GM12891 (cell line): ENCODE data around the gene CR1.

ENCODE experiments used
- DNase-seq: peaks from one replicate; pipeline ENCODE4 v3.0.0; 2011; ENCODE audit warnings: low spot score; ENCODE audit not compliant: insufficient read length
- FAIRE-seq: peaks from 2 replicates; lab custom pipeline; 2011; peaks lifted over from hg19 to GRCh38; lab: Jason Lieb, UNC
- PAX5 ChIP-seq: IDR thresholded peaks from 2 replicates; pipeline ENCODE4 v1.6.1; 2011; ENCODE audit warnings: low read length, moderate library complexity, mild to moderate bottlenecking; ENCODE audit not compliant: insufficient read depth, severe bottlenecking
- POLR2A ChIP-seq: IDR thresholded peaks from 2 replicates; pipeline ENCODE4 v1.6.1; 2011; ENCODE audit warnings: low read depth, low read length, control low read depth
- POLR2AphosphoS5 ChIP-seq: IDR thresholded peaks from 2 replicates; pipeline ENCODE4 v1.6.1; 2011; ENCODE audit warnings: low read depth, low read length, control low read depth
- POU2F2 ChIP-seq: IDR thresholded peaks from 2 replicates; pipeline ENCODE4 v1.6.1; 2011; ENCODE audit warnings: low read depth, mild to moderate bottlenecking, control low read depth, low read length, moderate library complexity
- SPI1 ChIP-seq: IDR thresholded peaks from 2 replicates; pipeline ENCODE4 v1.6.1; 2011; ENCODE audit warnings: low read depth, low read length, control low read depth
- TAF1 ChIP-seq: IDR thresholded peaks from 2 replicates; pipeline ENCODE4 v1.6.1; 2011; ENCODE audit warnings: low read depth, low read length, control low read depth

CR1 gene

DNA sequence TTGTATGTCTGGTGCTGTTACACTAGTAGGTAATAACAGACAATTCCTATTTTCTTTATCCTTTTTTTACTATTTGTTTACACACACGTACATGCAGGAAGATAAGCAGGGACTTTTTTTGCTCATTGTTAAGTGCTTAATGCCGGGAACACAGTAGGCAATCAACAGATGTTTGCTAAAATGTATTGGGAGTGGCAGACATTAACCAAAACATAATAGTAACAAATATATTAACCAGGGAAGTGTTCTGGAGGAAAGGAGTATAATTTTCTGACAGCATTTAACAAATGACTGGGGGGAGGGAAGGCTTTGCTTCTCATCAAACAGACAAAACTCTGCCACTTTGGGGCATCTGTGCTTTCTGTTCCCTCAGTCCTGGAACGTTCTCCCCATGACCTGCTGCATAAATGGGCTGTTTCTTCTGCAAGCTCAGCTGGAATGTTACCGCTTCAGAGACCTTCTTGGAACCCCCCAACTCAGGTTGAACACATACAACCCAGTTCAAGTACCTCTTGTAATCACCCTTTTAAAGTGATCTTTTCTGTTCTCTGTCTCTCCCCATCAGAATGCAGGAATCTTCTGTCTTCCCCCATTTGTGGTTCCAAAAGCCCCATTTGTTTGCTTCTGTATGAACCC lies 151.1 kb downstream of the CR1 start:
- FAIRE-seq: no peak
- no peak for DNase-seq
- no peak for TF ChIP-seq SPI1
- no peak for TF ChIP-seq POU2F2
- TF ChIP-seq POLR2A: no peak
- TF ChIP-seq TAF1: no peak
- no peak for TF ChIP-seq POLR2AphosphoS5
- TF ChIP-seq PAX5: no peak

DNA sequence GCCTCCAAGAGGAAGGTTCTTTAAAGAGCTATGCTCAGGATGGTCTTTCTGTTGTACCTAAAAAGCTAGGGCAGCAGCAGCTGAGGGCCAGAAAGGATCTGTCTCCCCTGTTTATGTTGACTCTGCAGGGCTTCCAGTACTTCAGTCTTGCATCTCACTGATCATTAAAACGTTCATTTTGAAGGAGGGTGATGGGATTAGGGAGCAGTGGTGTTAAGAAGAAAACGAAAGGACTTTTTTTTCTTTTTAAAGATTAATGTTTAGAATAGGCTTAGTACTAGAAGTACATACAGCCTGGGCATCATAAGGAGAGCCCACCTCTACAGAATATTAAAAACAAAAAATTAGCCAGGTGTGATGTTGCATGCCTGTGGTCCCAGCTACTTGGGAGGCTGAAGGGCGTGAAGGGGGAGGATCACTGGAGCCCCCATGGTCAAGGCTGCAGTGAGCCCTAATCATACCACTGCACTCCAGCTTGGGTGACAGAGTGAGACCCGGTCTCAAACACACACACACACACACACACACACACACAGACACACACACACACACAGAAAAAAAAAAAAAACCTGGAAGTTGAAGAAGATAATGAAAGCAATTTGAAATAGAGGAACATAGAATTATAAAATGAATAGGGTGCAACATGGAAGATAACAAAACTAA lies 151.8 kb downstream of the CR1 start:
- FAIRE-seq (no peak), DNase-seq (no peak)
- TF ChIP-seq POU2F2: no peak
- no peak for TF ChIP-seq SPI1
- no peak for TF ChIP-seq POLR2AphosphoS5
- TF ChIP-seq PAX5: no peak

DNA sequence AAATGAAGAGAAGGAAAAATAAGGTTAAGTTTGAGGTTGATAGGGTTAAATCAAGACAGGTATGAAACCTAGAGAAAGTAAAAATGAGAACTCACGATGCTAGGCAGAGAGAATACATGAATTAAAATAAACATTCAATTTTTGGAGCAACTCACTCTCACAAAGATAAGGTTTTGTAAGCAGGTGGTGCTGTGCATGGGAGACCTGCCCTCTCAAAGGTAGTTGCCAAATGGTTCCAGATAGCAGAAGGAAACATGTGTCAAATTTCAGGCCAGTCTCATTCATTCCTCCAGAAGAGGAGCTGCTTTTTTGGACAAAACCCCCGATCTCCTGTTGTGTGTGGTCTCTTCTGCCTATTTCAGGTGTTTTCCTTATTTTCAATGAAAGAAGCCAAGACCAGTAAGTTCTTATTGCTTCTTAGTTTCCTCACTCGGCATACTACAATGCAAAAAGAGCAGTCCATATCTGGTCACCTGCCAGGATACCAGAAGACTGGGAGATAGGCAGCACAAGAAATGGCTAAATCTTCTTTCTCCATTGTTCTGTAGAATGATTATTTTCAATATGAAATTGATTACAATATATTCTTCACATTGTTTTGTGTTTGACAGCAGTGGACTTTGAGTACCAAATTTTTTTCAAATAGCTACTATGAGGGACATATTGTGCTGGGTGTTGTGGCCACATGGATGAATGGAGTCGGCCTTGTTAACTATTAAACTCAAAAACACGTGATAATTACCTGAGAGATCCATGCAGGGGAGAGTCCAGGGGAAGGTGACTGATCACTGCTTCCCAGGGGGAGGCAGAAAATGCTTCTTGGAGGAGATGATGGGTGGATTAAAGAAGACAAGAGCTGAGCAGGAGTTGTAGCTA lies 152.6 kb downstream of the CR1 start:
- FAIRE-seq: no peak
- no peak for DNase-seq
- no peak for TF ChIP-seq POU2F2
- TF ChIP-seq SPI1: no peak
- no peak for TF ChIP-seq POLR2A
- no peak for TF ChIP-seq PAX5
- no peak for TF ChIP-seq POLR2AphosphoS5
- TF ChIP-seq TAF1: no peak

- FAIRE-seq (no peak), DNase-seq (no peak)
- TF ChIP-seq POLR2A: no peak
- no peak for TF ChIP-seq SPI1
- TF ChIP-seq PAX5: no peak
- TF ChIP-seq POU2F2: no peak
- TF ChIP-seq POLR2AphosphoS5: no peak
- no peak for TF ChIP-seq TAF1
These were observed 153.3 kb downstream of the CR1 start for GRCh38 chr1:207649210-207649753.

GRCh38 chr1:207649865-207650580 lies 154.1 kb downstream of the CR1 start:
- TF ChIP-seq TAF1: no peak
- TF ChIP-seq POLR2A: no peak
- TF ChIP-seq POU2F2: no peak
- no peak for TF ChIP-seq POLR2AphosphoS5
- no peak for TF ChIP-seq SPI1
- no peak for TF ChIP-seq PAX5
- DNase-seq (no peak), FAIRE-seq (no peak)

DNA sequence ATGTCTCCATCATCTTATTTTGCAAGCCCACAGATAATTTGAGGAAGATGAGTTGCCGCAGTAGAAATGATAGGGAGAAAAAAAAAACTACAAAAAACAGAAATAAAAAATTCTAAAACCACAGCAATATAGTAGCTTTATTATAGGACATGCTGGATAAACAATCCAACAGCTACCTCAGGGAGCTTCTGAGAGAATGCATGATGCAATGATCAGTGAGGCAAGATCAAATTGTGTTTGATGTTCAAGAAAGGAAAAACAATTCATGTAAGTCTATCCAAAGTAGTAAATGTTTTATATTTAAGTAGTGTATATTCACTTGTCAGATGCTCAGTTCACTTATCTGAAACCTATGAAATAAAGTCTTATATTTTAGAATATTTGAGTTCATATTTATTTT lies 155.6 kb downstream of the CR1 start:
- DNase-seq (no peak), FAIRE-seq (no peak)
- TF ChIP-seq TAF1 (no peak), PAX5 (no peak), SPI1 (no peak), POU2F2 (no peak), POLR2A (no peak), POLR2AphosphoS5 (no peak)

DNA sequence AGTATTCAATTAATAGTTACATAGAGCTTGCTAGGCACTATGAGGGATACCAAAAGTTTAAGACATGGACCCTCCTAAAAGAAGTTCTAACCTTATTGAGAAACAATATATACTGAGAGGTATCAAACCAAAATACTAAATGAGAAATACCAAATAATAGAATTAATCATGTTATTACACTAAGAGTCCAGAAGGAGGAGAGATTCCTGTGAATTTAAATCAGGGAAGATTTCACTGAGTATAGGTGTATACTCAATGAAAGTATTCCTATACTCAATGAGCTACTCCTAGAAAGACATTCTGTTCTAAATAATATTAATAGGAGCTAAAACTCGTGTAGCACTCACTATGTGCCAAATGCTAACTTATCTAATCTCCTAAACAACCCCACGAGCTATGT lies 158.4 kb downstream of the CR1 start:
- FAIRE-seq (no peak), DNase-seq (no peak)
- TF ChIP-seq POLR2AphosphoS5 (no peak), POLR2A (no peak), PAX5 (no peak), SPI1 (no peak), POU2F2 (no peak), TAF1 (no peak)

DNA sequence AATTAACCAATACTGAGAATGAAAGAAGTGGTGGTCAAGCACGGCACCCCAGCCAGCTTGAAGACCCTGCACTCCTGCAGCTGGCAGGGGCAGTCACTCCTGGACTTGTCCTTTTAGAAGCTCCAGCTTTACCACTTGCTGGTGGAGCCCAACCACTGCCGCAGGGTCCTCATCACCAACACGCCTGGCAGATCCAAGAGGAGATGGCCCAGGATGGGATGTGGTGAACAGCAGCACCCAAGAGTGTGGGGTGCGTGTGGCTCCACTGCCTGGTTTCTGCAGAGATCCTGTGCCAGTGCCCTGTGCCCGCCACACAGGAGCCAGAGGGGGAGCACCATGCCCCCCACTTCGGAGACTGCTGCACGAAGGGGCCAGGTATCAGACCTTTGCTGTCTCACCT lies 162.5 kb downstream of the CR1 start:
- no peak for TF ChIP-seq POU2F2
- TF ChIP-seq PAX5: no peak
- TF ChIP-seq POLR2A: no peak
- no peak for TF ChIP-seq POLR2AphosphoS5
- TF ChIP-seq TAF1: no peak
- no peak for TF ChIP-seq SPI1
- FAIRE-seq: no peak
- DNase-seq: no peak

- TF ChIP-seq PAX5: no peak
- TF ChIP-seq POLR2A: no peak
- no peak for TF ChIP-seq SPI1
- no peak for TF ChIP-seq TAF1
- TF ChIP-seq POLR2AphosphoS5: no peak
- no peak for TF ChIP-seq POU2F2
- FAIRE-seq (no peak), DNase-seq (no peak)
These were observed 163.0 kb downstream of the CR1 start for GRCh38 chr1:207658904-207659485.
